NCI-H345 treated with DMSO at 0.1 percent for 48 hours (cell line): ENCODE data around the gene IMMT.
"Not testable (repeated sequence)": the region's sequence is repeated elsewhere in the genome, so short reads cannot be mapped to it uniquely, and the experiment has no call there.

Source experiments
- DNase-seq: peaks from one replicate; lab custom pipeline; 2025; ENCODE audit not compliant: unreplicated experiment; lab: John Stamatoyannopoulos, UW

Gene IMMT

GRCh38 chr2:86195055-86195807 lies at the start of gene IMMT:
Gene IMMT, minus strand, starts transcription at chr2:86195462. Its CDS starts 80 bp downstream, at chr2:86195382.
- peak; percentile 93 for DNase-seq

GRCh38 chr2:86244781-86245180 lies 49.5 kb upstream of the IMMT start:
- DNase-seq: not testable (repeated sequence)

GRCh38 chr2:86243950-86244733 lies 48.9 kb upstream of the IMMT start:
- DNase-seq: no peak

- no peak for DNase-seq
These were observed 48.0 kb upstream of the IMMT start for GRCh38 chr2:86243272-86243671.

- no peak for DNase-seq
These were observed 46.3 kb upstream of the IMMT start for GRCh38 chr2:86241611-86242010.

- DNase-seq: no peak
These were observed 45.0 kb upstream of the IMMT start for GRCh38 chr2:86240251-86240650.

- DNase-seq: no peak
These were observed 44.5 kb upstream of the IMMT start for GRCh38 chr2:86239745-86240144.

GRCh38 chr2:86239326-86239725 lies 44.1 kb upstream of the IMMT start:
- DNase-seq: no peak

GRCh38 chr2:86238354-86238753 lies 43.1 kb upstream of the IMMT start:
- DNase-seq: no peak

- no peak for DNase-seq
These were observed 41.9 kb upstream of the IMMT start for GRCh38 chr2:86237172-86237571.

GRCh38 chr2:86235196-86235980 lies 40.1 kb upstream of the IMMT start:
- no peak for DNase-seq

- DNase-seq: no peak
These were observed 39.4 kb upstream of the IMMT start for GRCh38 chr2:86234563-86235131.

GRCh38 chr2:86233436-86233835 lies 38.2 kb upstream of the IMMT start:
- DNase-seq: no peak

- DNase-seq: no peak
These were observed 37.6 kb upstream of the IMMT start for GRCh38 chr2:86232910-86233309.

GRCh38 chr2:86232373-86232784 lies 37.1 kb upstream of the IMMT start:
- no peak for DNase-seq

GRCh38 chr2:86231680-86232372 lies 36.6 kb upstream of the IMMT start:
- no peak for DNase-seq

- DNase-seq: no peak
These were observed 35.7 kb upstream of the IMMT start for GRCh38 chr2:86230961-86231360.

- no peak for DNase-seq
These were observed 34.0 kb upstream of the IMMT start for GRCh38 chr2:86229221-86229620.

GRCh38 chr2:86228574-86228973 lies 33.3 kb upstream of the IMMT start:
- DNase-seq: not testable (repeated sequence)

GRCh38 chr2:86227685-86228084 lies 32.4 kb upstream of the IMMT start:
- DNase-seq: no peak
